Breast epithelium (tissue), 3 donors: ENCODE results near the gene ZBED4.

Experiments used
- CTCF ChIP-seq, 3 donors: fragments of 450-650 bp; IDR thresholded peaks; one replicate each; pipeline ENCODE4 v1.5.1; 2016 to 2017; ENCODE audit warnings: antibody characterized with exemption in 3 of 3, mild to moderate bottlenecking in 3 of 3, moderate library complexity in 3 of 3
- POLR2AphosphoS5 ChIP-seq, 3 donors: sonication (generic); formaldehyde crosslinking; IDR thresholded peaks; one replicate each; pipeline ENCODE4 v1.6.1; 2017; ENCODE audit warnings: antibody characterized with exemption in 3 of 3

- TF ChIP-seq CTCF (IDR thresholded peaks at IDR 0.05) (no peak), POLR2AphosphoS5 (IDR thresholded peaks at IDR 0.05) (no peak)
These were observed 74.0 kb downstream of the ZBED4 start for GRCh38 chr22:49927483-49928184.
